ENCODE results near the gene NDOR1.

- TF ChIP-seq CTCF (IDR thresholded peaks at IDR 0.05) = no peak
- TF ChIP-seq POLR2A (IDR thresholded peaks at IDR 0.05) = no peak
Observed at GRCh38 chr9:137231372-137232039, 26.0 kb downstream of the NDOR1 start.
